Right atrium auricular region (tissue), 2 donors: ENCODE measurements around the gene RAB2B. TPM values are rescaled to one million over a fixed set of nuclear protein-coding genes. Genes with fewer than 3 reads are reported as not detected.
A peak's percentile ranks its signal among the peaks of the same experiment; 100 is the strongest.

Source experiments
- DNase-seq: peaks from one replicate; pipeline ENCODE4 v3.0.0-alpha.2; 2019; ENCODE audit warnings: low spot score
- H3K27ac ChIP-seq, 2 donors: fragments of 200-600 bp; sonication (generic); 1 replicate in 1 of 2; 2 replicates in 1 of 2; pipeline ENCODE4 v1.5.1; 2016 to 2019
- H3K27me3 ChIP-seq, 2 donors: fragments of 200-600 bp; sonication (generic); one replicate each; pipeline versions ENCODE4 v1.5.1 to v1.6.0; 2017 to 2019
- H3K36me3 ChIP-seq: fragments of 200-600 bp; sonication (generic); one replicate; pipeline ENCODE4 v1.5.1; 2016
- H3K4me1 ChIP-seq, 2 donors: fragments of 200-600 bp; sonication (generic); one replicate each; pipeline versions ENCODE4 v1.5.1 to v1.6.0; 2017 to 2019
- H3K4me3 ChIP-seq, 2 donors: fragments of 200-600 bp; sonication (generic); 1 replicate in 1 of 2; 2 replicates in 1 of 2; pipeline ENCODE4 v1.5.1; 2017 to 2019; ENCODE audit warnings: mild to moderate bottlenecking in 1 of 2, moderate library complexity in 1 of 2
- H3K9me3 ChIP-seq, 2 donors: fragments of 200-600 bp; sonication (generic); one replicate each; pipeline ENCODE4 v1.5.1; 2019
- CTCF ChIP-seq, 2 donors: fragments of 200-600 bp; sonication (generic); IDR thresholded peaks; one replicate each; pipeline ENCODE4 v1.5.1; 2019; ENCODE audit warnings: antibody characterized with exemption in 2 of 2
- total RNA-seq, 2 donors: library from RNA; depleted of rRNA; stranded (reverse); fragments of >200 nt; gene quantifications; one replicate each; pipeline ENCODE4 v1.1.0, GENCODE V29; 2016

RAB2B gene
- 10 to 100 TPM; 11.8 to 22.2 TPM for total RNA-seq

DNA sequence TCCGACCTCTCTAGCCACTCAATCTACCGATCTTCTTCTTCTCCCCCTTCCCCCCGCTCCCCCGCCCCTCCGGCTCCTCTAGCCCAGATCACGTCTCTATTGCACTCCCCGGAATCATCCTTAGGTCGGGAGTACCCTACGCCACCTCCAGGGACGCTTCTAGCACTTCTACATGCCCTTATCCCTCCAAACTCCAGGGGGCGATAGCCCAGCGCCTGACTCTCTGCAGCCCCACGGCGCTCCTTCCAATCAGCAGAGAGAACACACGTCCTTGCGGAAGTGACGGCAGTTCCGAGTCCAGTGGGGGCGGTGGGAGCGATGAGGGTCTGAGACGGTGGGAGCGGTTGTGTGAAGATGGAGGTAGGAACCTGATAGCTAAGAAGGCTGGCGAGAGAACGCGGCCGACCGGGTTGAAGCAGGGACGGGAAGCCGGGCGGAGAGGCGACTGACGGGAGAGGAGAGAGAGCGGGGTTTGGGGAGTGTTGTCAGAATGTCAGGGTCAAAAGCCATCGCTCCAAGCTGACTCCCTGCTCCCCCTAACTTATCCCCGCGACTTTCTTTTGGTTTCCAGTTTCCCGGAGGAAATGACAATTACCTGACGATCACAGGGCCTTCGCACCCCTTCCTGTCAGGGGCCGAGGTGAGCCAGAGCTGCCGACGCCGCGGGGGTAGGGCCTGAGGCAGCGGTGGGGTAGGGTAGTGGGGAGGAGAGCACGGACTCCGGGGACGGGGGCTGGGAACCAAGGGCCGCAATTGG, at the start of gene RAB2B, which contains the start of gene TOX4:
Gene RAB2B, minus strand, starts transcription at position 35 of the 757 bp plus-strand sequence. CDS start 87 bp downstream, outside the sequence.
Gene TOX4, plus strand, starts transcription at position 271 of the 757 bp plus-strand sequence. Its CDS starts 84 bp downstream, at position 355.
- TF ChIP-seq CTCF (IDR thresholded peaks at IDR 0.05) = peak; percentile 93 to 97
- no peaks in the 10 kb centered on the region for H3K27me3 ChIP-seq
- peak; percentile 94 for DNase-seq
- peak within 1 kb of the TSS; percentile 79 to 81 for H3K4me3 ChIP-seq
- H3K27ac ChIP-seq = peak within 1 kb of the TSS; percentile 83 to 85
- peaks cover 11% of the 10 kb centered on the region for H3K36me3 ChIP-seq
- H3K9me3 ChIP-seq = no peaks in the 10 kb centered on the region
- peaks cover 0 to 23% of the 10 kb centered on the region in 2 donors for H3K4me1 ChIP-seq

- Histone ChIP-seq H3K27me3 (no peaks in the 10 kb centered on the region), H3K4me3 (peak within 1 kb of the TSS; percentile 86 to 89), H3K9me3 (no peaks in the 10 kb centered on the region), H3K4me1 (peaks cover 0 to 14% of the 10 kb centered on the region in 2 donors), H3K27ac (peak within 1 kb of the TSS; percentile 67 to 83), H3K36me3 (no peaks in the 10 kb centered on the region)
- peak; percentile 69 for DNase-seq
- TF ChIP-seq CTCF (IDR thresholded peaks at IDR 0.05) = no peak
Observed at GRCh38 chr14:21525962-21526671, 49.4 kb upstream of the RAB2B start, which contains the start of gene SALL2. Gene SALL2, minus strand, starts transcription at chr14:21526346. Its CDS starts 219 bp downstream, at chr14:21526127.

GRCh38 chr14:21525571-21525961, 48.8 kb upstream of the RAB2B start:
- no peaks in the 10 kb centered on the region for H3K36me3 ChIP-seq
- H3K4me1 ChIP-seq = peaks cover 0 to 14% of the 10 kb centered on the region in 2 donors
- TF ChIP-seq CTCF (IDR thresholded peaks at IDR 0.05) = no peak
- no peak for DNase-seq
- H3K27me3 ChIP-seq = no peaks in the 10 kb centered on the region
- H3K27ac ChIP-seq = peak overlapping the region; percentile 67 to 83
- no peaks in the 10 kb centered on the region for H3K9me3 ChIP-seq
- H3K4me3 ChIP-seq = peak overlapping the region; percentile 86 to 89

DNA sequence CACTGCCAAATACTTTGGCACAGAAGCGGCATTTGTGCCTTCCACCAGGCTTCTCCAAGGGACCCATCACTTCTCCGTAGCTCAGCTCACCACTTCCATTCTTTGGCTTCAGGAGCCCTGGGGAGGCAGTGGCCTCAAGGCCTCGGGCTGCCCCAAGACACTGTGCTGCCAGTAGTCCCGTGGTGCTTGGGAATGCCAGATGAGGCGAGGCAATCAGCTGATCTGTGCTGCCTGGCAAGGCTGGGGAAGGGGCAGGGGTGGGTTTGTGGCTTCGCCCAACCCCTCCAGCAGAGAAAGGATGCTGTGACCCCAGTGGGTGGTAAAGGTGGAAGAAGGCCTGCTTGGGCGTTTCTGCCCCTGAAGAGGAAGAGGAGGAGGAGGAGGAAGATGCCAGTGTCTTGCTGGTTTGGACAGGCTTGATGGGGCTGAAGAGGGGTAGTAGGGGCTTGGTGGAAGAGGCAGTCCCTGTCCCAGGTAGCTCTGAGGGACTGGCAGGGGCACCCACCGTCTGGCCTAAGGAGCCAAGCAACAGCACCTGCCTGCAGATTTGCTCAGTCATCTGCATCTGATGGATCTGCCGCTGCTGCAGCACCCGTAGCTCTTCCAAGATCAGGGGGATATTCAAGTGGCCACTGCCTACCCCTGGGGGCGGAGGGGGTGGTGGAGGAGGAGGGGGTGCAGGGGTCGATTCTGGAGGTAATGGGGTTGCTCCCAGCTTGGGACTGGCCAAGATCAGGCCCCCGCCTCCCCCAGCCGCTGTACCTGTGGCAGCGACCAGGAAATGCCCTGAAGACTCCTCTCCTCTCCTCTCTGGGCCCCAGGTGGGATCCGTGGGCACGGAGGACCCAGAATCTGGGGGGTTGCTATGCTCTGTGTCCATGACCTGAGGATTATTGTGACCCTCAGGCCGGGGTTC, 48.1 kb upstream of the RAB2B start:
- DNase-seq = no peak
- Histone ChIP-seq H3K36me3 (no peaks in the 10 kb centered on the region), H3K4me1 (peaks cover 0 to 14% of the 10 kb centered on the region in 2 donors), H3K27ac (peak overlapping the region in 1 of 2 donors; percentile 67), H3K27me3 (no peaks in the 10 kb centered on the region), H3K4me3 (peak overlapping the region in 1 of 2 donors; percentile 86), H3K9me3 (no peaks in the 10 kb centered on the region)
- TF ChIP-seq CTCF (IDR thresholded peaks at IDR 0.05) = no peak

DNA sequence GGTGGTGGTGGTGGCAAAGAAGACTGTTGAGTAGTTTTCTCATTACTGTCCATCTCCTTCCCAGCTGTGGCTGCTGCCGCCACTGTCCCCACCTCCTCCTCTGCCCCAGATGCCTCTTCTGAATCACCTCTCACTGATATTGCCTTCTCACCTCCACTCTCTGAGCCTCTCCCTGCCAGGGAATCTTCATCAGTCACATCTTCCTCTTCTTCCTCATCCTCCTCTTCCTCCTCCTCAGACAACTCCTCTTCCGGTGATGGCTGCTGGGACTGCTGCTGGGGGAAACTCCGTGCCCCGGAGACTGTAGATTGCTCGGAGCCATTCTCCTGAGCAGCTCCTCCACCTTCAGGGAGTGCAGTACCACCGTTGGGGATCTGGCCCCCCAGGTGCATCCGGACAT, 46.4 kb upstream of the RAB2B start:
- Histone ChIP-seq H3K4me1 (peaks cover 0 to 14% of the 10 kb centered on the region in 2 donors), H3K27me3 (no peaks in the 10 kb centered on the region), H3K36me3 (no peaks in the 10 kb centered on the region), H3K9me3 (no peaks in the 10 kb centered on the region), H3K27ac (no peak overlapping the region), H3K4me3 (no peak overlapping the region)
- TF ChIP-seq CTCF (IDR thresholded peaks at IDR 0.05) = no peak
- no peak for DNase-seq
